ENCODE measurements around the gene PRRG2. TPM values are rescaled to one million over a fixed set of nuclear protein-coding genes. Genes with fewer than 3 reads are reported as not detected.

PRRG2 gene
- 2.1 TPM for polyA plus RNA-seq (2013, experiment 1 of 2)
- polyA plus RNA-seq (2013, experiment 2 of 2) = 2.8 TPM

DNA sequence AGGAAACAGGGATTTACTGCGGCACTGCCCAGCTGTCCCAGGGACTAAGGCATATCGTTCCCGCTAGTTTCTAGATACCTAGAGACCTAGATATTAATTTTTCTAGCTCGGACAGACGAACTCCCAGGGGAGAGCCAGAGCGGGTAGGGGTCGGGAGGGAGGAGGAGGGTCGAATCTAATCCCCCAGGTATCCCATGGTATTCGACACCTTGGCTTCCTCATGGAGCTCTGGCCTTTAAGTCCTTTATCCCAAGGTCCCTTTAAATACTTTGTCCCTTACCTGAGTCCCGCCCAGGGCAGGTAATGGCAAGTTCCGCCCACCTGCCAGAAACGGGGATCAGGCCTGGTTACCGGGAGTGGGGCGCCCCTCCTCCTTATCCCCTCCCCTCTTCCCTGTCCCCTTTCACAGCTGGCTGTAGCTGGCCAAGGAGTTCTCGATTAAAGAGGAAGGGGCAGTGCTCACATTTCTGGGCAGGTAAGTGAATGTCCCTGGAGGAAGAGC lies at the start of gene PRRG2:
PRRG2 (plus strand) TSS at position 310 of the 502 bp plus-strand sequence. CDS start 1,904 bp downstream, outside the sequence.
- no peak within 1 kb of the TSS for H2AK5ac ChIP-seq (ENCODE audit: low read length)
- H4K5ac ChIP-seq (ENCODE audit: low read length) = peak within 1 kb of the TSS; percentile 22
- no peaks in the 10 kb centered on the region for H3K36me3 ChIP-seq (ENCODE audit: control insufficient read depth, insufficient read depth, low read length)
- H3K79me2 ChIP-seq (ENCODE audit: control insufficient read depth, insufficient read depth, low read length) = peaks cover 12% of the 10 kb centered on the region
- no peak within 1 kb of the TSS for H3K4ac ChIP-seq (ENCODE audit: low read depth, low read length)
- H2BK15ac ChIP-seq (replicated peaks; ENCODE audit: low read depth) = no peak within 1 kb of the TSS
- H3K4me1 ChIP-seq (ENCODE audit: control insufficient read depth, low read depth, low read length) = peaks cover 2% of the 10 kb centered on the region
- peaks cover 3% of the 10 kb centered on the region for H3K79me1 ChIP-seq (ENCODE audit: low read length)
- peak within 1 kb of the TSS; percentile 3 for H4K8ac ChIP-seq (ENCODE audit: low read depth, low read length)
- H2BK120ac ChIP-seq (ENCODE audit: low read depth, low read length) = no peak within 1 kb of the TSS
- peak within 1 kb of the TSS; percentile 80 for H3K9ac ChIP-seq (ENCODE audit: low read length)
- H3K18ac ChIP-seq (ENCODE audit: low read length) = peak within 1 kb of the TSS; percentile 45
- H3K4me2 ChIP-seq (ENCODE audit: low read length) = peak within 1 kb of the TSS; percentile 89
- no peak within 1 kb of the TSS for H3K23ac ChIP-seq (ENCODE audit: low read length)
- peak within 1 kb of the TSS; percentile 63 for H3K4me3 ChIP-seq (ENCODE audit: low read length)
- peak within 1 kb of the TSS; percentile 89 for H3K56ac ChIP-seq (ENCODE audit: low read length)
- no peaks in the 10 kb centered on the region for H3K27me3 ChIP-seq (ENCODE audit: insufficient read depth, low read length, poor library complexity)
- WGBS (ENCODE audit: extremely low coverage, insufficient coverage, low lambda C conversion rate) = no CpG with 5 or more reads among the region's 15 CpGs
- no peak within 1 kb of the TSS for H2BK5ac ChIP-seq (ENCODE audit: low read length)
- DNase-seq = peak; percentile 49
- H3K27ac ChIP-seq (ENCODE audit: low read depth, low read length) = no peak within 1 kb of the TSS

DNA sequence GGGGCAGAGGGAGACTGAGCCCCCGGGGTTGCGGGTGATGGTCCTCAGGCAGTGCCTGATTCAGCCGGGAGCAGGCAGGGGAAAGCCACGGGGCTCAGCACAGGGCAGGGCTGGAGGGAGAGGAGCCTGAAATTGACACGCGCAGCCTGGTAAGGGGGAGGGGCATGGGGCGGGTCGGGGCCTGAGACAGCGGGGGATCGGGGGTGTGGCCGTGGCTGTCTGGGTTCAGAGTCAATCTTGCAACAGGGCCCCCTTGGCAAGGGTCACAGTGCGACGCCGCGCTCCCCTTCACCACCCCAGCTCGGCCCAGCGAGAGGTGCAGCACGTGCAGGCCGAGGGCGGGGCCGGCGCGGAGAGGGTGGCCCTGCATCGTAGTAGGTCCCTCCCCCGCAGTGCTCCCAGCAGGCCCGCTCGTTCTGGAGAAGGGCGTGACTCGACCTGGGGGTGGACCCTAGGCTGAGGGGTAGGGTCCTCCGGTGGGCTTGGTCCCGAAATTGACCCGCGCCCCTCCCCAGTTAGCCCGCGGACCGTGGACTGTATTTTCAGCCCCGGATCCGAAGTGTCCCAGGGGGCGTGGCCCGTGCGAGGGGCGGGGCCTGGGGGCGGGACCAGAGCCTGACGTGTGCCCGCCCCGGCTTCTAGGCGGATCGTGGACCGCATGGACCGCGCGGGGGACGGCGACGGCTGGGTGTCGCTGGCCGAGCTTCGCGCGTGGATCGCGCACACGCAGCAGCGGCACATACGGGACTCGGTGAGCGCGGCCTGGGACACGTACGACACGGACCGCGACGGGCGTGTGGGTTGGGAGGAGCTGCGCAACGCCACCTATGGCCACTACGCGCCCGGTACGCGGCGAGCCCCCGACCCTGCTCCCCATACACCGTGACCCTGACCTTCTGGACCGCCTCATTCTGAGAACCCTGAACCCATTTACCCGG lies 47.3 kb upstream of the PRRG2 start:
- Histone ChIP-seq H3K56ac (ENCODE audit: low read length) (peak overlapping the region; percentile 80), H3K79me2 (ENCODE audit: control insufficient read depth, insufficient read depth, low read length) (no peaks in the 10 kb centered on the region), H2BK5ac (ENCODE audit: low read length) (no peak overlapping the region), H3K27ac (ENCODE audit: low read depth, low read length) (no peak overlapping the region), H3K79me1 (ENCODE audit: low read length) (no peaks in the 10 kb centered on the region), H3K4me1 (ENCODE audit: control insufficient read depth, low read depth, low read length) (no peaks in the 10 kb centered on the region), H2BK120ac (ENCODE audit: low read depth, low read length) (no peak overlapping the region), H3K36me3 (ENCODE audit: control insufficient read depth, insufficient read depth, low read length) (no peaks in the 10 kb centered on the region), H3K23ac (ENCODE audit: low read length) (no peak overlapping the region), H3K18ac (ENCODE audit: low read length) (no peak overlapping the region), H3K4me2 (ENCODE audit: low read length) (peak overlapping the region; percentile 98), H2BK15ac (replicated peaks; ENCODE audit: low read depth) (no peak overlapping the region), H4K8ac (ENCODE audit: low read depth, low read length) (no peak overlapping the region), H4K5ac (ENCODE audit: low read length) (no peak overlapping the region), H3K4ac (ENCODE audit: low read depth, low read length) (no peak overlapping the region), H3K27me3 (ENCODE audit: insufficient read depth, low read length, poor library complexity) (no peaks in the 10 kb centered on the region), H3K4me3 (ENCODE audit: low read length) (peak overlapping the region; percentile 72), H2AK5ac (ENCODE audit: low read length) (no peak overlapping the region), H3K9ac (ENCODE audit: low read length) (peak overlapping the region; percentile 67)
- WGBS (ENCODE audit: extremely low coverage, insufficient coverage, low lambda C conversion rate) = no CpG with 5 or more reads among the region's 87 CpGs
- DNase-seq = peak; percentile 75

DNA sequence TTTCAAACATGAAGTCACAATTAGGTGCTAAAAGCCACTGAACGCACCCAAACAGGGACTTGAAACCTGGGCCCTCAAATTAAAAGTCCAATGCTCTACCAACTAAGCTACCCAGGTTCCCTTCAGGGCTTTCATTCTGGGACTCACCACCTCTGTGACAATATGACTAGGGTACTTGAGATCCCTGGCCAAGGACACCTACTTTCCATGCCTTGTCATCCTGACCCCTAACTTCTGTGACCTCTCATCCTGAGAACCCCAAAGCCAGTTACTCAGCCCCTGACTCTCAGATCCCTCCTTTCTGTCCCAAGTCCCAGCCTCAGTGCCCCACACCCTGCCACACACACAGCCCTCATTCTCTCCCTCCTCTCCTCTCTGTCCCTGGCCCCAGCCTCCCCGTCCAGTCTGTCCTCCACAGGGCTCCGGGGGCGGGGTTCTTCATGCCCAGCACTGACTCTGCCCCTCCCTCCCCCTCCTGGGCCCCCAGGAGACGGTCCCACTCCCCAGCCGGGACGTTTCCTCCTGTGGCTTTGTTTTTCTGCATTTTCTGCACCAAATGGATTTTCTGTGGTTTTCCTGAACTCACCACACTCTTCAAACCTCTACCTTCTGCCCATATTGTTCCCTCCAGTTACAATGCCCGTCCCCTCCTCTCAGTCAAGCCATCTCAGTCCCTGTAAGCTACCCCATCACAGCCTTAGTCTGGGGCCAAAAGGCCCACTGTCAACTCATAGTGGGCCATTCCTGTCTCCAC lies 46.3 kb upstream of the PRRG2 start:
- Histone ChIP-seq H3K4ac (ENCODE audit: low read depth, low read length) (no peak overlapping the region), H3K79me2 (ENCODE audit: control insufficient read depth, insufficient read depth, low read length) (no peaks in the 10 kb centered on the region), H3K23ac (ENCODE audit: low read length) (no peak overlapping the region), H3K18ac (ENCODE audit: low read length) (no peak overlapping the region), H4K5ac (ENCODE audit: low read length) (no peak overlapping the region), H3K36me3 (ENCODE audit: control insufficient read depth, insufficient read depth, low read length) (no peaks in the 10 kb centered on the region), H3K4me1 (ENCODE audit: control insufficient read depth, low read depth, low read length) (no peaks in the 10 kb centered on the region), H2AK5ac (ENCODE audit: low read length) (no peak overlapping the region), H3K9ac (ENCODE audit: low read length) (peak overlapping the region; percentile 67), H3K79me1 (ENCODE audit: low read length) (no peaks in the 10 kb centered on the region), H3K4me3 (ENCODE audit: low read length) (no peak overlapping the region), H2BK120ac (ENCODE audit: low read depth, low read length) (no peak overlapping the region), H2BK15ac (replicated peaks; ENCODE audit: low read depth) (no peak overlapping the region), H4K8ac (ENCODE audit: low read depth, low read length) (no peak overlapping the region), H3K27me3 (ENCODE audit: insufficient read depth, low read length, poor library complexity) (no peaks in the 10 kb centered on the region), H3K27ac (ENCODE audit: low read depth, low read length) (no peak overlapping the region), H2BK5ac (ENCODE audit: low read length) (no peak overlapping the region), H3K4me2 (ENCODE audit: low read length) (peak overlapping the region; percentile 88), H3K56ac (ENCODE audit: low read length) (no peak overlapping the region)
- no CpG with 5 or more reads among the region's 8 CpGs for WGBS (ENCODE audit: extremely low coverage, insufficient coverage, low lambda C conversion rate)
- no peak for DNase-seq

DNA sequence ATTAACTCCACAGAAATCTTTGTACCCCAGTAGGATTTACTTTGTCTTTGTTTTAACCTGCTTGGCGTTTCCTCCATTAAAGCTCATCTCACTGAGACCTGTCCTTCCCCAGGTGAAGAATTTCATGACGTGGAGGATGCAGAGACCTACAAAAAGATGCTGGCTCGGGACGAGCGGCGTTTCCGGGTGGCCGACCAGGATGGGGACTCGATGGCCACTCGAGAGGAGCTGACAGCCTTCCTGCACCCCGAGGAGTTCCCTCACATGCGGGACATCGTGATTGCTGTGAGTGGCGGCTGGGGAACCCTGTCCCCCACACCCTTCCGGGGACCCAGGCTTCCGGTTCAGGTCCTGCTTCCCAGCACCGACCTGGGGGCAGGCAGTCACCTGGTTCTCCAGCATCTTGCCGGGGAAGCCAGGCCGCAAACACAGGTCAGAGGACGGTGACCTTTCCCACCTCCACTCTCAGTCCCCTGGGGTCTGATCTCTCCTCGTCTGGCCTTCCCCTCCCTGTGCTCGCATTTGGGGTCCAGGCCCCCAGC lies 44.1 kb upstream of the PRRG2 start:
- DNase-seq = no peak
- H3K56ac ChIP-seq (ENCODE audit: low read length) = no peak overlapping the region
- H2AK5ac ChIP-seq (ENCODE audit: low read length) = no peak overlapping the region
- no peak overlapping the region for H3K9ac ChIP-seq (ENCODE audit: low read length)
- H3K79me1 ChIP-seq (ENCODE audit: low read length) = no peaks in the 10 kb centered on the region
- no peak overlapping the region for H3K4ac ChIP-seq (ENCODE audit: low read depth, low read length)
- H3K36me3 ChIP-seq (ENCODE audit: control insufficient read depth, insufficient read depth, low read length) = no peaks in the 10 kb centered on the region
- H3K4me2 ChIP-seq (ENCODE audit: low read length) = no peak overlapping the region
- no peak overlapping the region for H4K5ac ChIP-seq (ENCODE audit: low read length)
- no peak overlapping the region for H2BK5ac ChIP-seq (ENCODE audit: low read length)
- H3K4me1 ChIP-seq (ENCODE audit: control insufficient read depth, low read depth, low read length) = no peaks in the 10 kb centered on the region
- H2BK15ac ChIP-seq (replicated peaks; ENCODE audit: low read depth) = no peak overlapping the region
- no peaks in the 10 kb centered on the region for H3K79me2 ChIP-seq (ENCODE audit: control insufficient read depth, insufficient read depth, low read length)
- H3K23ac ChIP-seq (ENCODE audit: low read length) = no peak overlapping the region
- H3K27me3 ChIP-seq (ENCODE audit: insufficient read depth, low read length, poor library complexity) = no peaks in the 10 kb centered on the region
- no peak overlapping the region for H4K8ac ChIP-seq (ENCODE audit: low read depth, low read length)
- WGBS (ENCODE audit: extremely low coverage, insufficient coverage, low lambda C conversion rate) = no CpG with 5 or more reads among the region's 22 CpGs
- H3K4me3 ChIP-seq (ENCODE audit: low read length) = no peak overlapping the region
- no peak overlapping the region for H3K27ac ChIP-seq (ENCODE audit: low read depth, low read length)
- H3K18ac ChIP-seq (ENCODE audit: low read length) = no peak overlapping the region
- H2BK120ac ChIP-seq (ENCODE audit: low read depth, low read length) = no peak overlapping the region

DNA sequence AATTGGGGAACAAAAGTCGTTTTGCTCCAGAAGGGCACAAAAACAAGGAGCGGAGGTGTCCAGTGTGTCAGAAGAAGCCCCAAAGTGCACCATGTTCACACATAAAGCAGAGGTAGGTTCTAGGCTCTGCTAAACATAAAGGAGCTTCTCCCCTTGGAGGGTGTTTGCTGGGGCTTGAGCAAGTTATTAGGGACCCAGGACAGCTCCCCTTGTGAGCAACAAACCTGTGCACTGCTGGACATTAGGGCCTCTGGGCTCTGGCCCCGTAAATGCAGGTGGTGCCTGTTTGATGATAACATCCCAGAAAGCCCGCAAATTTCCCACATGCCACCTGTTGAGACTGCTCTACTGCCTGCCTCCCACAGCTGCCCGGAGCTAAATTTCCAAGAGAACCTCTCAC lies 42.5 kb upstream of the PRRG2 start:
- Histone ChIP-seq H2BK5ac (ENCODE audit: low read length) (no peak overlapping the region), H3K4me3 (ENCODE audit: low read length) (no peak overlapping the region)
- no CpG with 5 or more reads among the region's 5 CpGs for WGBS (ENCODE audit: extremely low coverage, insufficient coverage, low lambda C conversion rate)

More for the DNA sequence above, 42.5 kb upstream of the PRRG2 start:
- Histone ChIP-seq H3K27me3 (ENCODE audit: insufficient read depth, low read length, poor library complexity) (no peaks in the 10 kb centered on the region), H3K4ac (ENCODE audit: low read depth, low read length) (no peak overlapping the region), H3K9ac (ENCODE audit: low read length) (no peak overlapping the region), H3K4me2 (ENCODE audit: low read length) (no peak overlapping the region), H3K79me2 (ENCODE audit: control insufficient read depth, insufficient read depth, low read length) (no peaks in the 10 kb centered on the region), H2BK15ac (replicated peaks; ENCODE audit: low read depth) (no peak overlapping the region), H3K27ac (ENCODE audit: low read depth, low read length) (no peak overlapping the region), H2BK120ac (ENCODE audit: low read depth, low read length) (no peak overlapping the region), H2AK5ac (ENCODE audit: low read length) (no peak overlapping the region), H3K56ac (ENCODE audit: low read length) (no peak overlapping the region), H4K5ac (ENCODE audit: low read length) (no peak overlapping the region), H3K18ac (ENCODE audit: low read length) (no peak overlapping the region), H3K79me1 (ENCODE audit: low read length) (no peaks in the 10 kb centered on the region), H3K4me1 (ENCODE audit: control insufficient read depth, low read depth, low read length) (no peaks in the 10 kb centered on the region), H3K23ac (ENCODE audit: low read length) (no peak overlapping the region), H3K36me3 (ENCODE audit: control insufficient read depth, insufficient read depth, low read length) (no peaks in the 10 kb centered on the region), H4K8ac (ENCODE audit: low read depth, low read length) (no peak overlapping the region)
- DNase-seq = no peak
